HTR-8/SVneo (cell line): ENCODE data around the gene KCNN3.

Experiments
- DNase-seq: peaks from one replicate; pipeline ENCODE4 v3.0.0; 2011; ENCODE audit warnings: low spot score, mixed read lengths; ENCODE audit not compliant: insufficient read length
- FAIRE-seq: peaks from 2 replicates; lab custom pipeline; 2011; peaks lifted over from hg19 to GRCh38; lab: Jason Lieb, UNC

Gene KCNN3

GRCh38 chr1:154756793-154757548 is 113.1 kb downstream of the KCNN3 start:
- FAIRE-seq (no peak), DNase-seq (no peak)

DNA sequence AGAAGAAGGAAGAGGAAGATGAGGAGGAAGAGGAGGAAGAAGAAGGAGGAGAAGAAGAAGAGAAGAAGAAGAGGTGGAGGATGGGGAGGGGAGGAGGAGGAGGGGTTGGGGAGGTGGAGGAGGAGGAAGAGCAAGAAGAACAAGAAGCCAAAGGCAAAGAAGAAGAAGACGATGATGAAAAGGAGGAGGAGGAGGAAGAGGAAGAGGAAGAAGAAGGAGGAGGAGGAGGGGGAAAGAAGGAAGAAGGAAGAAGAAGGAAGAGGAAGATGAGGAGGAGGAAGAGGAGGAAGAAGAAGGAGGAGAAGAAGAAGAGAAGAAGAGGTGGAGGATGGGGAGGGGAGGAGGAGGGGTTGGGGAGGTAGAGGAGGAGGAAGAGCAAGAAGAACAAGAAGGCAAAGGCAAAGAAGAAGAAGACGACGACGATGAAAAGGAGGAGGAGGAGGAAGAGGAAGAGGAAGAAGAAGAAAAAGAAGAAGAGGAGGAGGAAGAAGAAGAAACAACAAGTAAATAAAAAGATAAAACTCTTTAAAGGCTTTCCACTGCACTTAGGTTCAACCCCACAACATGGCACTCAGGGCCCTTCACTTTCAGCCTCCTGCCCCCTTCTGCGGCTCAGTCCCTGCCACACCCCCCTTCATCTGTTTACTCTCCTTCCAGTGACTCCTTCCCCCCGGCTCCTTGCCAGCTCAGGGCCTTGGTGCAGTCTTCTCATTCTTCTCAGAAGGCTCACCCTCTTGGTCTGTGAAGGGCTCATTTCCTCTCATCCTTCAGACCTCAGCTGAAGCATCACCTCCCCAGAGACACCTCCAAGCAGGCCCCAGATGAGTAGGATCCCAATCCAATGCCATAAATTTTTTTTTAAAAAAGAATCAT is 114.0 kb downstream of the KCNN3 start:
- no peak for DNase-seq
- no peak for FAIRE-seq

GRCh38 chr1:154753426-154753825 is 116.7 kb downstream of the KCNN3 start:
- no peak for DNase-seq
- no peak for FAIRE-seq

GRCh38 chr1:154752273-154753030 is 117.6 kb downstream of the KCNN3 start:
- DNase-seq (no peak), FAIRE-seq (no peak)

- DNase-seq, result no peak
- no peak for FAIRE-seq
Measured at GRCh38 chr1:154751690-154752089, 118.4 kb downstream of the KCNN3 start.

DNA sequence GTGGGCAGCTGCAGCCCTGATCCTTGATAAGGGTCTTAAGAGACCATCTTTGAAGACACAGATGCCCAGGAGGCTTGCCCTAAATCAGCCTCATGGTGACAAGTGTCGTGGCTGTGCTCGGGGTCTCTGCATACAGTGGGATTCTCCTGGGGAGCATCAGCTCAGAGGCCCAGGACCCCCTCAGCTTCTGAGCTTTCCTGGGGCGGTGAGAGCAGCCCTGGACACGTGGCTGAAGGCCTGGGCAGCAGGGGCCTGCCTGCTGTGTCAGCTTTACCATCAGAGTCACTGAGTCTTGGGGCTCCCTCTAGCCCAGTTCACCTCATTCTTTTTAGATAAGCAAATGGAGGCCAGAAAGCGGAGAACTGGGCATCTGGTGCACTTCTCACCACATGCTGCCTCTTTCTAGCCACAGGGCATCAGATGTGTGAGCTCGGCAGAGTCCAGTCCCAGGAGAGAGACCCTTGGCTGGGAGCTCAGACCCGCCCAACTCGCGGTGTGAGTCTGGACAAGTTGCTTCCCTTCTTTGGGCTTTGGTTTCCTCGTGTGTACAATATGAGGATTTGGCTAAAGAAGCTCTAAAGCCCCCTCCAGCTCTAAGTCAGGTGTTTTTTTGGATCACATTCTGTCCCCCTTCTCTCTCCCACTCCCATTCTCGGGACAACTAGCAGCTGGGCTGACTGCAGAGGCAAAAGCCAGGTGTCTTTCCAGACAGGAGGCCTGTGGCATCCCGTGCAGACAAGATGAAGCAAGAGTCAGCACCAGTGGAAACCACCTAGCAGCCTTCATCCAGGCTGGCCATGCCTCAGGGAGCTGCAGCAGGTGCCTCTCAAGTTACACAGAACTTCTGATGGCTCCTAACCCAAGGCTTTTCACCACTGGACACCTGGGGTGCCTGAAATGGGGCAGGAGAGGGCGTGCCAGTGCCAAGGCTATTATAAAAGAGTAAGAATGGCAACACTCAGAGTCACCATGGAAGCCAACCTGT is 119.1 kb downstream of the KCNN3 start:
- DNase-seq (no peak), FAIRE-seq (no peak)

DNA sequence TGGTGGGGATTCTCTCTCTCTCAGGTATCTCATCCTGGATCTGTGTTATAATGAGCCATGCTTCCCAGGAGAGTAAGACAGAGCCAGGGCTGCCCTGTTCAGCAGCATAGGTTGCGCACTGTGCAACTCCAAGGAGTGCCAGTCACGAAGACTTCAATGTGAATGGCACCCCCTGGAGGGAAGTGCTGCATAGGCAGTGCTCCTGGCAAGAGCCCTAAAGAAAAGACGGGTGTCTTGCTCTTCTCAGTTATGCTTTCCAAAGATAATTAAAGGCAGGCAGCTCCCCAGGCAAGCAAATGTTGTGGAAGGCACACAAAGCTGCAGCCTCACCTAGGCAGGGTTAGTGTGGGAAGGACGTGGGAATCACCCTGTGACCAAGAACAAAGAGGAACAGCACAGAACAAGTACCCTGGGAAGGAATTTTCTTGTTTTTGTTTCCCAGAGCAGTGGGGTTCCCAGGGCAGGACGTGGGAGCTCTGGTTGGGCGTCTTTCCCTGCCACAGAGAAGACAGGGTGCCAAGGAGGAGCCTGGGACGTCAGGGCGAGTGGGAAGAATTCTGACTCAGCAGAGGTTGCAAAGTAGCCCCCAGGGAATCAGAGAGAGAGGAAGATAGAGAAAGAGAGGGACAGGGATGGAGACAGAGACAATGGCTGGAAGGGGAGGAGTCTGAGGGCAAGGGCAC is 120.9 kb downstream of the KCNN3 start:
- DNase-seq (no peak), FAIRE-seq (no peak)

DNA sequence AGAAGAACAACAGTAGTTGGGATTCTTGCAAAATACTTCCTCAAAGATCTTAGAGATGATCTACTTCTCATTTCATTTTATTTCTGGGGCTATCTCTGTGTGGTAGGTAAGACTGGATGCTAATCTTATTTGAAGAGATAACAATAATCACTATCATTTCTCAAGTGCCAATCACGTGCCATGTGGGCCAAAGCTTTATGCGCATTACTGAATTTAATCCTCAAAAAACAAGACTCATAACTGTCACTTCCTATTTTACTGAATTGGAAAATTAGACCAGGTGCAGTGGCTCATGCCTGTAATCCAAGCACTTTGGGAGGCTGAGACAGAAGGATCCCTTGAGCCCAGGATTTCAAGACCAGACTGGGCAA is 121.7 kb downstream of the KCNN3 start:
- FAIRE-seq, result no peak

DNA sequence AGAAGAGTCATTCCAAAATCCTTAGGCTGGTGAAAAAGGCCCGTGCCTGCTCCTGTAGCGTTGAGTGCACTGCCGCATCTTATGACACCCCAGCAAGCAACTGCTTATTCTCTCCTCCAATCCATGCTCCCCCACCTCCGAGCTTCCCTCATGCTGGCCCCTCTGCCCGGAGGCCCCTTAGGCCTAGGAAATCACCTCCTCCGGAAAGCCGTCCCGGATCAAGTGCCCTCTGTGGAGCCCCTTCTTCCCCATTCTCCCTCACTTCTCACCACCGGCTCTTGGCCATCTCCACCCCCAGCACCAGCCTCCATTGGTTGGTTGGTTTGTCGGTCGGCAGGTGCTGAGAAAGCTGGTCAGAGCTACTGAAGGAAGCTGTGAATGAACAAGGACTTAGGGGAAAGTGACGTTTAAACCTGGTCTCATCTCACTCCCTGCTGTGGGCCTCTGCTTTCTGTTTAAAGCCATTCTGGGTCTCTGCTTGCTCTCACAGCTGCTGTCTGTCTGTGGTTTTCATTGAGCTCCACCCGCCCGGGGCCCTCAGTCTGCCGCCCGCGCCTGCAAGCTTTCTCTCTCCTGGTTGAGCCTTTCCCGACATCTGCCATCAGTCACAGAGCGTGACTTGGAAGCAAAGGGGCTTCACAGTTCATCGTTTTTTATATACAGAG is 122.2 kb downstream of the KCNN3 start:
- no peak for FAIRE-seq
- no peak for DNase-seq

More for the DNA sequence above, 121.7 kb downstream of the KCNN3 start:
- DNase-seq, result no peak

DNA sequence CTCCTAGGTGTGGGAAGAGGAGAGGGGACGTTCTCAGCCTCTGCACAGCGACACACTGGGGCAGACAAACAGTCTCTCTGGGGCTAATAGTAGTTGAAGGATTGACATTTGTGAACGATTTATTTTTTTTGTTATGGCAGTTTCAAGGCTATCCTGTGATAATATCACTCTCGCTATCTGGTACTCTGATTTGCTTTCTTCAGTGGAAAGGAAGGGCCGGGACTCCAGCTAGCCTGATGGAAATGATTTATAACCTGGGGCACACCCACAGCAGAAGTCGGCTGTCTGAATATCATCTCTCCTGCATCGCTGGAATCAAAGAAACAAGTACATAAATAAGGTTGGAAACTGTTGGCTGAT is 122.7 kb downstream of the KCNN3 start:
- FAIRE-seq (no peak), DNase-seq (no peak)

- FAIRE-seq, result no peak
- DNase-seq, result no peak
Measured at GRCh38 chr1:154746622-154747299, 123.3 kb downstream of the KCNN3 start.

DNA sequence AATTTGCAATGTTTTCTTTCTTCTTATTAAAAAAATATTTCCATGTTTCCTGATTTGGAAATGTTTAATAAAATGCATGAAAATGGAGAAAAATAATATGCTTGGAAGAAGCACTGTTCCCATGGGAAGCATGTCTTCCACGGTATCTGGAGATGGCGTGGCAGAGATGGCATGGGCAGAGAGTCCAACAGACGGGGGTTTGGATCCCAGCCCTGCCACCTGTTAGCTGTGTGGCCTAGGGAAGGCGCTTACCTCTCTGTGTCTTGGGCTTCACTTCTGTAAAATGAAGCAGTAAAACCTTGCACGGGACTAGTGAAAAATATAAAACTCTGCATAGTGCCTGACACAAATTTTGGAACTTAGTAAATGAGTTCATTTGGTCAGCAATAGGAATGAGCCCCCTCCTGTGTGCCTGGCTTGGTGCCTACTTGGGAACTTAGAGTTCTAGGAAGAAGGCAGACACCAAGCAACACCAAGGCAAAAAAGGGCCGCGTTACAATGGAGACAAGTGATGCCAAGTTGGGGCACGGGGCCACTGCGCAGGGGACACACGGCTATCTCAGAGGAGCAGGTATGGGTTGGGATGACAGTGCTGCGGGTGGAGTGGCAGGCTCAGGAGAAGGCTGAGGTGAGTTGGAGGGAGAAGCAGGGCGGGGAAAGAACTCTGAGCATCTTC is 124.2 kb downstream of the KCNN3 start:
- FAIRE-seq, result no peak
- no peak for DNase-seq

- FAIRE-seq, result no peak
- no peak for DNase-seq
Measured at GRCh38 chr1:154745286-154745731, 124.8 kb downstream of the KCNN3 start.

GRCh38 chr1:154744352-154745035 is 125.6 kb downstream of the KCNN3 start:
- DNase-seq (no peak), FAIRE-seq (no peak)

DNA sequence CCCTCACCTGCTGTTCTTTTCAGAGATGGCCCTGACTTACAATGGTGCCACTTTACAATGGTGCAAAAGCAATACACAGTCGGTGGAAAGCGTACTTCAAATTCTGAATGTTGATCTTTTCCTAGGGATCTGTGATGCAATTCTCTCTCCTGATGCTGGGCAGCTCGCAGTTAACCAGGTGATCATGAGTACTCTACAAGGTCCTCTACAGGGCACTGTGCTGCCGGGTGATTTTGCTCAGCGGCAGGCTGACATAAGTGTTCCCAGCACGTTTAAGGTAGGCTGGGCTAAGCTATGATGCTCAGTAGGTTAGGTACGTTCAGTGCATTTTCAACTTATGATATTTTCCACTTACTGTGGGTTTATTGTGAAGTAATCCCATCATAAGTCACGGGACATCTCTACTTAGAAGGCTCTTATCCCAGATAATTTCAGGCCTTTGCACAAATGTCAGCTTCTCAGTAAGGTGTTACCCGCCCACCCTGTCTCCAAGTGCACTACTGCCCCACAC is 126.5 kb downstream of the KCNN3 start:
- FAIRE-seq (no peak), DNase-seq (no peak)

GRCh38 chr1:154742606-154743005 is 127.5 kb downstream of the KCNN3 start:
- FAIRE-seq (no peak), DNase-seq (no peak)
